ES-I3 (cell line): ENCODE results near the gene LOC128125822.

Source experiments
- H3K36me3 ChIP-seq: 2 replicates; pipeline ENCODE4 v1.6.1; 2013; ENCODE audit warnings: mild to moderate bottlenecking, low read length, control low read depth, moderate library complexity; ENCODE audit not compliant: insufficient read depth
- H3K4me1 ChIP-seq: 2 replicates; pipeline ENCODE4 v1.6.1; 2013; ENCODE audit warnings: mild to moderate bottlenecking, control low read depth, low read length; ENCODE audit not compliant: insufficient read depth
- H3K9ac ChIP-seq: 2 replicates; pipeline ENCODE4 v1.6.1; 2013; ENCODE audit warnings: low read depth, mild to moderate bottlenecking, low read length, moderate library complexity
- H3K9me3 ChIP-seq: 2 replicates; pipeline ENCODE4 v1.6.1; 2013; ENCODE audit warnings: mild to moderate bottlenecking, low read length, moderate library complexity; ENCODE audit not compliant: control insufficient read depth, insufficient read depth

LOC128125822 gene

DNA sequence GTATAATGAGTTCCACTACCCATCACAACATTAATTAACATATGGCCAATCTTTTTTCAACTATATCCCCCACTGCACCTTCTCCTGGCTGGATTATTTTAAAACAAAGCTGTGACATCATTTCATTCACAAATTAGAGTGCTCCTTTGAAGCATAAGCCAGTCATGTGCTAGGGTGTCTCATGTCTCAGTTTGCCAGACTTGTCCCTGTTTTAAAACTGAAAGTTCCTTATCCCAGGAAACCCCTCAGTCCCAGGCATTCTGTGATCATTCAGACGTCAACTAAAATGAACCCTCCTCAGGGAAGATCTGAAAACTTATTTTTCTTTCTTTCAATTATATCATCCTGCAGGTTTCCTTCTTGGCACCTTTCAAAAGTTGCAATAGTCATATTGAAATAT is 29.3 kb upstream of the LOC128125822 start:
- Histone ChIP-seq H3K9ac (no peak overlapping the region), H3K4me1 (no peaks in the 10 kb centered on the region), H3K36me3 (no peaks in the 10 kb centered on the region), H3K9me3 (no peaks in the 10 kb centered on the region)

DNA sequence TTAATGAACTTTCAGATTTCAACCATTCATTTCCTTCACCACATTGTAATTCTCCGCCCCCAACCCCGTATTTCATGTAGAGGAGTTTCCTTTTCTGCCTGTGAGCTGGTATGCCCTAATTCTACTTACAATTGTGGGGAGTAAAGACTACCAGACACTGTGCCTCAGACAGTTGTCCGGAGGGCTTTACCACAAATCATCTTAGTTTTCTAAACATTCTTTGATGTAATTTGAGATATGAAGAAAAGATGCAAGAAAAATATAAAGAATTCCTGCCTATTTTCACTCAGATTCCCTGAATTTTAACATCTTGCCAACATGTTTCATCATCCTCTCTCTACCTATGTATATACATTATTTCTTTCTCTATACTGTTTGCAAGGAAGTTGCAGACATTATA is 28.3 kb upstream of the LOC128125822 start:
- Histone ChIP-seq H3K36me3 (no peaks in the 10 kb centered on the region), H3K4me1 (no peaks in the 10 kb centered on the region), H3K9ac (no peak overlapping the region), H3K9me3 (no peaks in the 10 kb centered on the region)

DNA sequence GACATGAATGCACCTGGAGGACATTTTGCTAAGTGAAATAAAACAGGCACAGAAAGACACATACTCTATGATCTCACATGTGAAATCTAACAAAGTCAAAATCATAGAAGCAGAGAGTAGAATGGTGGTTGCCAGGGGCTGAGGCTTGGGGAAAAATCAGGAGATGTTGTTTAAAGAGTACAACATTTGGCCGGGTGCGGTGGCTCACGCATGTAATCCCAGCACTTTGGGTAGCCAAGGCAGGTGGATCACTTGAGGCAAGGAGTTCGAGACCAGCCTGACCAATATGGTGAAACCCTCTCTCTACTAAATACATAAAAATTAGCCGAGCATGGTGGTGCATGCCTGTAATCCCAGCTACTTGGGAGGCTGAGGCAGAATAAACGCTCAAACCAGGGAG is 26.0 kb upstream of the LOC128125822 start:
- Histone ChIP-seq H3K4me1 (no peaks in the 10 kb centered on the region), H3K36me3 (no peaks in the 10 kb centered on the region), H3K9ac (no peak overlapping the region), H3K9me3 (no peaks in the 10 kb centered on the region)

DNA sequence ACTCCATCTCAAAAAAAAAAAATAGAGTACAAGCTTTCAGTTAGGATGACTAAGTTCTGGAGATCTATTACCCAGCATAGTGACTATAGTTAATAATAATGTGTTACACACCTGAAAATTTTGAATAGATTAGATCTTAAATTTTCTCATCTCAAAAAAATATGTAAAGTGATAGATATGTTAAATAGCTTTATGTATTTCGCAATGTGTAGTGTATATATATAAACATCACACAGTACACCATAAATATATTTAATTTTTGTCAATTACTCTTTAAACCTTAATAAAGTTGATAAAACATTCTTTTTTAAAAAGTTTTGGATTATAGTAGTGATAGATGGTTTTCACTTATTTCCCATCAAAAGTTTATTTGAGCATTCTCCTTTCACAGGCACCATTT is 25.6 kb upstream of the LOC128125822 start:
- Histone ChIP-seq H3K36me3 (no peaks in the 10 kb centered on the region), H3K9ac (no peak overlapping the region), H3K9me3 (no peaks in the 10 kb centered on the region)

DNA sequence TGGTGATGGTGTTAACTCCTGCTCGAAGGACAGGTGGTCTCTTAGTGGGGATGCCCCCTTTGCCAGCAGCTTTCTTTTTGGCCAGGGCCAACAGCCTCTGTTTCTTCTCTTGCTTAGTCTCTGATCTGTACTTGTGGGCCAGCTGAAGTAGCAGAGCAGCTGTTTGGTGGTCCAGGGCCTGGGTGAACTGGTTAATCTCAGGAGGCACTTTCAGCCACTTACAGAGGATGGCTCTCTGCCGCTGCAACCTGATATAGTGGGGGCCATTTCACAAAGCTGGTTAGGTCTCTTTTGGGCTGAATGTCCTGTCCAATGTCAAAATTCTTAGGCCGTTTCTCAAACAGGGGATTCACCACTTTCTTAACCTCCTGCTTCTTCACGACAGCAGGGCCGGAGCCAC is 23.2 kb upstream of the LOC128125822 start:
- Histone ChIP-seq H3K4me1 (no peaks in the 10 kb centered on the region), H3K9ac (no peak overlapping the region), H3K36me3 (no peaks in the 10 kb centered on the region), H3K9me3 (no peaks in the 10 kb centered on the region)

More for the DNA sequence above, 25.6 kb upstream of the LOC128125822 start:
- H3K4me1 ChIP-seq = no peaks in the 10 kb centered on the region

DNA sequence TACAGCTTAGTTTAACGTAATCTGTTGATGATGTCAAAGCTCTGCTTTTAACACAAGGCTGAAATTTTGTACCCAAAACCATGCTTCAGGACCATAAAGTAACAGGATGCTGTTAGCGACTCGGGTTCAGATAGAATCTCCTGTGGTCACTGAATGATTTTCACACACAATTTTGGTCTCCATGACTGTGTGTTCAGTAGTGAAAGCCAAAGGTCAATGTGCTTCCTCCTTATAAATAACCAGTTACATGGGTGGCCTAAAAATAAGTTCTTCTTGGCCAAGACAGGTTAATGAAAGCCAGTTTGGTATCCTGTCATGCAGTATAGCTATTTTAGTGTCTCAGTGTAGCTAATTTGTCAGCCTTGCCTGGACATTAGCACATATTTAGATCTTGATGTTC is 19.1 kb upstream of the LOC128125822 start:
- no peaks in the 10 kb centered on the region for H3K4me1 ChIP-seq
- no peak overlapping the region for H3K9ac ChIP-seq

DNA sequence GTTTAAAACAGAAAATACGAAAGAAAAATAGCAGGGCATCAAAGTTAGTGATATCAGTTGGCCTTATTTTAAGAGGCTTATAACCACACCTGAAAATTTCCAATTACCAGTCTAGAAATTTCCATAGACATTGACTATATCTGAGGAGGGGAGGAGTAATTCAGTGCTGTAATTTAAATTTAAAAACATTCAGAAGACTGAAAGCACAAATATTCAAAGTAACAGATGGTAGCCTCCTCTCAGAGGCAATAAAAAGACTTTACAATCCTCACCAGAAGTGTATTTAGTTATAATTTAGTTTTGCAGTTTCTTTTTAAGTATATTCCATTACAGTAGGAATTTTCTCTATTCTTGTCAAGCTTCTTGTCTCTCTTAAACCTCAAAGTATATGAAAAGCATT is 18.4 kb upstream of the LOC128125822 start:
- Histone ChIP-seq H3K9me3 (no peaks in the 10 kb centered on the region), H3K4me1 (no peaks in the 10 kb centered on the region), H3K9ac (no peak overlapping the region), H3K36me3 (no peaks in the 10 kb centered on the region)

More for the DNA sequence above, 19.1 kb upstream of the LOC128125822 start:
- Histone ChIP-seq H3K9me3 (no peaks in the 10 kb centered on the region), H3K36me3 (no peaks in the 10 kb centered on the region)

DNA sequence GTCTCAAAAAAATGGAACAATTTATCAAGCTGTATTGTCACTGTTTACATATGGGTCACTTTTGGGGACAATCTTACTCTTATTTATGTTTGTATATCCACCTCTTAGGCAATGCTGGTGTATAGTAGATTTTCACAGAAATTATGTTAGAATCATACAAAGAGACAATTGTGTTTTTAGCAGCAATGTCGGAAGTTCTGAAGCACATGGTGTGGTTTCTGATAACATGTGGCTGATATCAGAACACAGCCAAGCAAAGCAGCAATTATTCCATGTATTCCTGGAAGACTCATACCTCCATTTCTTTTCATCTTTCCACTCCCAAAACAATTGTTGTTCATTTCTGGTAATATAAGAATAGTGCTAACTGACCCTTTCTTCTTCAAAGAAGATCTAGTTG is 17.5 kb upstream of the LOC128125822 start:
- H3K36me3 ChIP-seq = no peaks in the 10 kb centered on the region
- no peak overlapping the region for H3K9ac ChIP-seq
- H3K9me3 ChIP-seq = no peaks in the 10 kb centered on the region
- no peaks in the 10 kb centered on the region for H3K4me1 ChIP-seq

DNA sequence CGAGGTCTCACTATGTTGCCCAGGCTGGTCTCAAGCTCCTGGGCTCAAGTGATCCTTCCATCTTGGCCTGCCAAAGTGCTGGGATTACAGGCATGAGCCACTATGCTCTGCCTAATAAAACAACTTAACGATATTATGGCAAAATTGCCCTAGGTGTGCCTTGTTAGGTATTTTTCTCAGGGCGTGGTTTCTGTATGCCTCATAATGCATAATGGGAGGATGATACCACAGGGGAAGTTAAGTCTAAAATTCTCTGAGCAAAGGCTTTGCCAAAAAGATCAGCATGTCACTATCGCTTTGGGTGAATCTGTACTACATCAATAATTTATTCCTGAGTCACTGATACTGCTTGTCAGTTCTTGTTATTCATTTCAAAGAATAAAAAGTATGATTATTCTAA is 15.9 kb upstream of the LOC128125822 start:
- Histone ChIP-seq H3K4me1 (no peaks in the 10 kb centered on the region), H3K36me3 (no peaks in the 10 kb centered on the region), H3K9ac (no peak overlapping the region), H3K9me3 (no peaks in the 10 kb centered on the region)

DNA sequence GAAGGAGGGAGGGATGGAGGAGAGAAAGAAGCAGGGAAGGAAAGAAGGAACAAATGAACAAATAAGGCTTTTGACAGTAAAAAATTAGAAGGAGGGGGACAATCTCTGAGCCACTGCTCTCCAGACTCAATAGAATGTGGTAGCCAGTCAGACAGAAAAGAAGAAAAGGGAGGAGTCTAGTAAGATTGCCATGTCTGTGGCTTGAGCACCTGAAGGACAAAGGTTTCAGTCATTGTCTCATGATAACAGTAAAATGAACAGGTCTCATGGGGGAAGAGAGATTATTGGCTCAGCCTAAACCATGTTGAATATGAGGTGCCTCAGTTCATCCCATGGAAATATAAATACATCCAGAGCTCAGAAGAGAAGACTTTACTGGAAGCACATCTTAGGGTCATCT is 14.0 kb upstream of the LOC128125822 start:
- Histone ChIP-seq H3K36me3 (no peaks in the 10 kb centered on the region), H3K9ac (no peak overlapping the region), H3K9me3 (no peaks in the 10 kb centered on the region), H3K4me1 (no peaks in the 10 kb centered on the region)

DNA sequence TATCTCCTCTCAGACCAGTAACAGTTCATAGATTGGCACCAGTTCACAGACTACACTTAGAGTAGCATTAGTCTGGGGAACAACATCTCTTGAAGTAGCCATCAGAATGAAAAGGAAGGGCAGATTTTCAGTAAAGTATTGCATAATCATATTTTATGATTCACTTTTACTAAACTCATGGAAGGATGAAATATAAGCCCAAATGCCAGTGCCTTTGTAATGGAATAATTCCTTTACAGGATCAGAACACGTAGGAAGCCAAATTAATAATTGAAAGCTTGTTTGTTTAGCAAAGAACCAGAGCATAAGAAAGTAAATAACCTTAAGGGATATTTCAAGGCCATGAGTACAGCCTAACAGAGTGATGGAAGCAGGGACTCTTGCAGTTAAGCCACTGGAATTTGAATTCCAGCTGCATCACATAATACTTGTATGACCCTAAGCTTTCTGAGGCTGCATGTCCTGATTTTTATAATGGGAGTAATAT is 11.4 kb upstream of the LOC128125822 start:
- Histone ChIP-seq H3K9ac (no peak overlapping the region), H3K36me3 (no peaks in the 10 kb centered on the region), H3K4me1 (no peaks in the 10 kb centered on the region), H3K9me3 (no peaks in the 10 kb centered on the region)

DNA sequence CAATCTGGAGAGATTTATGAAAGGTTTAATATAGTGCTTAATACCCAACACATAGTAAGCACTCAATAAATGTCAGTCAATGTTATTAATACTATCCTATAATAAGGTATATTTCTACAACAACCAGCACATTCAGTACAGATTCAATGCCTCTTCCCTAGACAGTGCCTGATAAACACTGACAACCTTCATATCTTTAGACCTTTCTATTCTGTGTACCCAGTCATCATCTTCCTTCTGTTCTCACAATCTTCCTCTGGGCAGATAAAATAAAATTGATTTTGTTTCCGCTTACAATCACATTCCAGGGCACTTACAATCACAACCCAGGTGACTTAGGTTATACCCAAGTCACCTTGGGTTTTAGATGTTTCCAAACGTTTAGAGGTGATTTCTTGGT is 11.0 kb upstream of the LOC128125822 start:
- Histone ChIP-seq H3K4me1 (peaks cover 4% of the 10 kb centered on the region; the same call in 1 of the 2 replicates), H3K9me3 (no peaks in the 10 kb centered on the region), H3K9ac (no peak overlapping the region), H3K36me3 (no peaks in the 10 kb centered on the region)

DNA sequence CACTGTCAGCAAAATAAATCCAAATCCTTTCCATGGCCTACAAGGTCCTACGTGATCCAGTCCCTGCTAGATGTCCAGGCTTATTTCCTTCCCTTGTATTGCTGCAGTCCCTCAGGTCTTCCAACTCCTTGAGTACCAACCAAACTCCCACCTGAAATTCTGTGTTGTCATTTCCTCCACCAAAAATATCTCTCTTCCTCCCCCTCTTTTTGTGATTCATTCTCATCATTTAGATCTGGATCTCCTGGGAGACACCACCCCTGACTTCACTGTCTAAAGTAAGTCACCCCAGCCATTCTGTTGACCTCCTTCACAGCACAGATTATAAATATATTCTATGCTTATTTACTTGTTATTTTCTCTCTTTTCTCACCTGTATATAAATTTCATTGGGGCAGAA is 9.0 kb upstream of the LOC128125822 start:
- no peaks in the 10 kb centered on the region for H3K9me3 ChIP-seq
- H3K9ac ChIP-seq = no peak overlapping the region
- H3K36me3 ChIP-seq = no peaks in the 10 kb centered on the region
- peaks cover 5% of the 10 kb centered on the region; the same call in 1 of the 2 replicates for H3K4me1 ChIP-seq

DNA sequence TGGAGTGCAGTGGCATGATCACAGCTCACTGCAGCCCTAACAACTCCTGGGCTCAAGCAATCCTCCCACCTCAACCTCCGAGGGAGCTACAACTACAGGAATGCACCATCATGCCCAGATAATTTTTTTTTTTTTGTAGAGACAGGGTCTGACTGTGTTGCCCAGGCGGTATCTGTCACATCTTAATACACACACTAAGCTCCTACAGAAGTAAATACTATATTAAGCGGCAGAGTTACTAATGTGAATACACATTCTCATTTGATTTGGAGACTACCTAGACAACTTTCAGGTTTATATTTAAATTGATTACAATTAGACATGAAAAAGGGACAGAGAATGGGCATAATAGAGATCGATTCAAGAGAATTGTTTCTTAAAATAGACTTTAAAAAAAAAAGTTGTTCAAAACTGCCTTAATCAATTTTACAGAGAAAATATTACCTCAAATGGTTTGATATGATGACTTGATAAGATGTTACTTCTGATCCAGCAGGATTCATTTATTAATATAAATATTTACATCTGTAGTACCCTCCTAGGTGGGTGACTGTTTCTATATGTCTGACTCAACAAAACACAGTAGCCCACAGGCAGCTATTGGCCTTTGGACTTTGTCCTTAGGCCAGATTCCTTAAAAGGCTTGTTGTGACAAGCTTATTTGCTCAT is 7.1 kb upstream of the LOC128125822 start:
- Histone ChIP-seq H3K9ac (no peak overlapping the region), H3K4me1 (peaks cover 5% of the 10 kb centered on the region; the same call in 1 of the 2 replicates), H3K9me3 (no peaks in the 10 kb centered on the region), H3K36me3 (no peaks in the 10 kb centered on the region)

DNA sequence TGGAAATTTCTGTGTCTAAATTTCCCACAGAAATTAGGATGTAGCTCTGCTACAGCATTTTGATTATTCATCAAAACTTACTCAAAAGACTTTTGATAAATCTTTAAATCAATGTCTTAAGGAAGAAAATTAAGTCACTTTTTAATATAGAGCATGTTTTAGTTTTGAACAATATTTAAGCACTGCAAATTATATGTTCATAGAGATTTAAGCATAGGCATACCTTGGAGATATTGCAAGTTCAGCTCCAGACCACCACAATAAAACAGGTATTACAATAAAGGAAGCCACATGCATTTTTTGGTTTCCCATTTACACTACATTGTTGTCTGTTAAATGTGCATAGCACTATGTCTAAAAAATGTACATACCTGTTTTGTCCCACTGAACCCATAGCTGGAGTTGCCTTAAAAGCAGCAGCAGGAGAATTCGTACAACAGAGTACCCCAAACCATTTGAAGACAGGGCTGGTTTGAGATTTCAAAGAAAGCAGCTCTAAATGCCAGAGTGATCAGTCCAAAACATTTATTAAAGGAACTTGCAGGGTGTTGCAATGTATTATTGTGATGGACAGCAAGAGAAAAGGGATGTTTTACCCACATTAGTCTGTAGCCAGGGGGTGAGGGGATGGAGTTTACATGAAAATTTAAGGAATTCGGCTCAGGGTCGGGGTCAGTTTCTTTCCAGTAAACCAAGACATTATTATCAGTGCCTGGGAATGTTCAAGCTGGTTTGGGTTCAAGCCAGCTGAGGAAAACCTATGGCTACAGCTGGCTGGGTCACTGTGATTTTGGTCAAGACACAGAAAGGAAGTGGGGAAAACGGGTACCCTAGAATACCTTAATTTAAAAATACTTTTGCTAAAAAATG is 6.3 kb upstream of the LOC128125822 start:
- peaks cover 5% of the 10 kb centered on the region; the same call in 1 of the 2 replicates for H3K4me1 ChIP-seq
- no peaks in the 10 kb centered on the region for H3K9me3 ChIP-seq
- H3K36me3 ChIP-seq = no peaks in the 10 kb centered on the region
- no peak overlapping the region for H3K9ac ChIP-seq
